ENCODE data around the gene MYBPC1. TPM values are rescaled to one million over a fixed set of nuclear protein-coding genes. Genes with fewer than 3 reads are reported as not detected.

The MYBPC1 gene
- total RNA-seq, 2 experiments from 2014 or later = not detected

- ATAC-seq (ENCODE audit: poor library complexity) = no peak
- ChIA-PET CTCF (no interaction called here), POLR2A (no interaction called here)
- H3K4me3 Mint-ChIP-seq = no peak overlapping the region
- DNase-seq = no peak
- H3K4me1 Mint-ChIP-seq (ENCODE audit: low read depth) = no peaks in the 10 kb centered on the region
- H3K4me1 ChIP-seq (ENCODE audit: insufficient read depth, low read length) = no peaks in the 10 kb centered on the region
- H3K27ac Mint-ChIP-seq = no peak overlapping the region
- no peaks in the 10 kb centered on the region for H3K36me3 Mint-ChIP-seq (ENCODE audit: low read depth)
- H3K4me3 ChIP-seq (ENCODE audit: low read length) = no peak overlapping the region
- H3K27me3 Mint-ChIP-seq = peaks cover 14% of the 10 kb centered on the region
- H3K36me3 ChIP-seq (ENCODE audit: insufficient read depth, low read length) = no peaks in the 10 kb centered on the region
- no peaks in the 10 kb centered on the region for H3K27me3 ChIP-seq (ENCODE audit: control insufficient read depth in 1 of 2, insufficient read depth in 2 of 2, low read length in 2 of 2)
- TF ChIP-seq, protein P1, sequence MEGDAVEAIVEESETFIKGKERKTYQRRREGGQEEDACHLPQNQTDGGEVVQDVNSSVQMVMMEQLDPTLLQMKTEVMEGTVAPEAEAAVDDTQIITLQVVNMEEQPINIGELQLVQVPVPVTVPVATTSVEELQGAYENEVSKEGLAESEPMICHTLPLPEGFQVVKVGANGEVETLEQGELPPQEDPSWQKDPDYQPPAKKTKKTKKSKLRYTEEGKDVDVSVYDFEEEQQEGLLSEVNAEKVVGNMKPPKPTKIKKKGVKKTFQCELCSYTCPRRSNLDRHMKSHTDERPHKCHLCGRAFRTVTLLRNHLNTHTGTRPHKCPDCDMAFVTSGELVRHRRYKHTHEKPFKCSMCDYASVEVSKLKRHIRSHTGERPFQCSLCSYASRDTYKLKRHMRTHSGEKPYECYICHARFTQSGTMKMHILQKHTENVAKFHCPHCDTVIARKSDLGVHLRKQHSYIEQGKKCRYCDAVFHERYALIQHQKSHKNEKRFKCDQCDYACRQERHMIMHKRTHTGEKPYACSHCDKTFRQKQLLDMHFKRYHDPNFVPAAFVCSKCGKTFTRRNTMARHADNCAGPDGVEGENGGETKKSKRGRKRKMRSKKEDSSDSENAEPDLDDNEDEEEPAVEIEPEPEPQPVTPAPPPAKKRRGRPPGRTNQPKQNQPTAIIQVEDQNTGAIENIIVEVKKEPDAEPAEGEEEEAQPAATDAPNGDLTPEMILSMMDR (IDR thresholded peaks at IDR 0.05) = no peak
- H3K27ac ChIP-seq (ENCODE audit: low read depth in 1 of 2, low read length in 2 of 2) = no peak overlapping the region
- no peaks in the 10 kb centered on the region for H3K9me3 ChIP-seq (ENCODE audit: control insufficient read depth in 1 of 2, insufficient read depth in 1 of 2, low read length in 2 of 2)
- H3K9me3 Mint-ChIP-seq = no peaks in the 10 kb centered on the region
- intact Hi-C loops (cut with DNase I, micrococcal nuclease) = no loop called here
Observed at GRCh38 chr12:101591781-101592180, 3.0 kb upstream of the MYBPC1 start.

GRCh38 chr12:101592448-101592847 lies 2.3 kb upstream of the MYBPC1 start:
- ATAC-seq (ENCODE audit: poor library complexity) (no peak), DNase-seq (no peak)
- TF ChIP-seq, protein P1 (IDR thresholded peaks at IDR 0.05) = no peak
- ChIA-PET CTCF (no interaction called here), POLR2A (no interaction called here)
- Histone ChIP-seq H3K4me1 (ENCODE audit: insufficient read depth, low read length) (no peaks in the 10 kb centered on the region), H3K9me3 (ENCODE audit: control insufficient read depth in 1 of 2, insufficient read depth in 1 of 2, low read length in 2 of 2) (no peaks in the 10 kb centered on the region), H3K27me3 (ENCODE audit: control insufficient read depth in 1 of 2, insufficient read depth in 2 of 2, low read length in 2 of 2) (no peaks in the 10 kb centered on the region), H3K36me3 (ENCODE audit: insufficient read depth, low read length) (no peaks in the 10 kb centered on the region), H3K27ac (ENCODE audit: low read depth in 1 of 2, low read length in 2 of 2) (no peak overlapping the region), H3K4me3 (ENCODE audit: low read length) (no peak overlapping the region)
- no peaks in the 10 kb centered on the region for H3K36me3 Mint-ChIP-seq (ENCODE audit: low read depth)
- H3K27me3 Mint-ChIP-seq = peaks cover 13% of the 10 kb centered on the region
- H3K4me3 Mint-ChIP-seq = no peak overlapping the region
- intact Hi-C loops (cut with DNase I, micrococcal nuclease) = no loop called here
- no peaks in the 10 kb centered on the region for H3K4me1 Mint-ChIP-seq (ENCODE audit: low read depth)
- no peak overlapping the region for H3K27ac Mint-ChIP-seq
- H3K9me3 Mint-ChIP-seq = no peaks in the 10 kb centered on the region

- no peak for DNase-seq
- POLR2A ChIA-PET = no interaction called here
- no peak overlapping the region for H3K27ac ChIP-seq (ENCODE audit: low read depth in 1 of 2, low read length in 2 of 2)
- Mint-ChIP-seq H3K4me1 (ENCODE audit: low read depth) (no peaks in the 10 kb centered on the region), H3K27me3 (peaks cover 10% of the 10 kb centered on the region), H3K36me3 (ENCODE audit: low read depth) (no peaks in the 10 kb centered on the region), H3K27ac (no peak overlapping the region), H3K9me3 (no peaks in the 10 kb centered on the region), H3K4me3 (no peak overlapping the region)
- H3K9me3 ChIP-seq (ENCODE audit: control insufficient read depth in 1 of 2, insufficient read depth in 1 of 2, low read length in 2 of 2) = no peaks in the 10 kb centered on the region
- no peak for ATAC-seq (ENCODE audit: poor library complexity)
- TF ChIP-seq, protein P1 (IDR thresholded peaks at IDR 0.05) = no peak
- no peak overlapping the region for H3K4me3 ChIP-seq (ENCODE audit: low read length)
- CTCF ChIA-PET = no interaction called here
- H3K4me1 ChIP-seq (ENCODE audit: insufficient read depth, low read length) = no peaks in the 10 kb centered on the region
- H3K36me3 ChIP-seq (ENCODE audit: insufficient read depth, low read length) = no peaks in the 10 kb centered on the region
- intact Hi-C loops (cut with DNase I, micrococcal nuclease) = no loop called here
- H3K27me3 ChIP-seq (ENCODE audit: control insufficient read depth in 1 of 2, insufficient read depth in 2 of 2, low read length in 2 of 2) = no peaks in the 10 kb centered on the region
Observed at GRCh38 chr12:101592921-101593320, 1.9 kb upstream of the MYBPC1 start.

All from CD4-positive, alpha-beta T cell (primary cell).